Activated CD4-positive, alpha-beta T cell treated with anti-CD3 and anti-CD28 coated beads, Interleukin-2, amount 50 U/mL, for 1 hour (primary cell): ENCODE results near the gene PCNP.
"Not testable (repeated sequence)": the region's sequence is repeated elsewhere in the genome, so short reads cannot be mapped to it uniquely, and the experiment has no call there.

Experiments used
- DNase-seq: peaks from one replicate; pipeline ENCODE4 v3.0.0-alpha.2; 2020

PCNP gene

GRCh38 chr3:101567528-101568317, 6.3 kb upstream of the PCNP start:
- DNase-seq: no peak

DNA sequence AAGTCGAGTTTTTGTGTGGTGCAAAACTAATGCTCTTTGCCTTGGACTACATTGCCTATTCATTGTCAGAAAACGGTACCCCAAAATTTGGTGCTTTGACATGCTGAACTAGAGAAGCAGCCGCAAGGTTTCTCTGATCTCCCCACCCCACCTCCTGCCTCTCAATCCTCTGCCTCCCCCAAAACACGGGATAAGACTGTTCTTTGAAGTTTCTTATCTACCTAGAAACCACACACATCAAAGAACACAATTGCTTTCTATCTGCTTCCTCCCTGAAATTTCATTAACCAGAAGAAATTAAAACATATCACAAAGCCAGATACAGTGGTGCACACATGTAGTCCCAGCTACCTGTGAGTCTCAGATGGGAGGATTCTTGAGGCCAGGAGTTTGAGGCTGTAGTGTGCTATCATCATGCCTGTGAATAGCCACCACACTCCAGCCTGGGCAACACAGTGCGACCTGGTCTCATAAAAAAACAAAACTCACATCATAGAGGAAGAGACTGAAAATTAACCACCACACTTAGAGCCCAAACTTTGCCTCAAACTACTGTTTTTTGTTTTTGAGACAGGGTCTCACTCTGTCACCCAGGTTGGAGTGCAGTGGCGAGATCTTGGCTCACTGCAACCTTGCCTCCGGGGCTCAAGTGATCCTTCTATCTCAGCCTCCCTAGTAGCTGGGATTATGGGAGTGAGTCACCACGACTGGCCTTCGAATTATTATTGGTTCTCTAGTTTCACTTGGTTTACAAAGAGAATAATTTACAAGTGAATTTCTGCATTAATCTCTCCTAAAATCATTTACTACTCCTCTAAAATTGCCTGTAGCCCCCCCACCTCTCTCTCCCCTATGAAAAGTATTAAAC, 2.7 kb upstream of the PCNP start:
- DNase-seq: no peak

DNA sequence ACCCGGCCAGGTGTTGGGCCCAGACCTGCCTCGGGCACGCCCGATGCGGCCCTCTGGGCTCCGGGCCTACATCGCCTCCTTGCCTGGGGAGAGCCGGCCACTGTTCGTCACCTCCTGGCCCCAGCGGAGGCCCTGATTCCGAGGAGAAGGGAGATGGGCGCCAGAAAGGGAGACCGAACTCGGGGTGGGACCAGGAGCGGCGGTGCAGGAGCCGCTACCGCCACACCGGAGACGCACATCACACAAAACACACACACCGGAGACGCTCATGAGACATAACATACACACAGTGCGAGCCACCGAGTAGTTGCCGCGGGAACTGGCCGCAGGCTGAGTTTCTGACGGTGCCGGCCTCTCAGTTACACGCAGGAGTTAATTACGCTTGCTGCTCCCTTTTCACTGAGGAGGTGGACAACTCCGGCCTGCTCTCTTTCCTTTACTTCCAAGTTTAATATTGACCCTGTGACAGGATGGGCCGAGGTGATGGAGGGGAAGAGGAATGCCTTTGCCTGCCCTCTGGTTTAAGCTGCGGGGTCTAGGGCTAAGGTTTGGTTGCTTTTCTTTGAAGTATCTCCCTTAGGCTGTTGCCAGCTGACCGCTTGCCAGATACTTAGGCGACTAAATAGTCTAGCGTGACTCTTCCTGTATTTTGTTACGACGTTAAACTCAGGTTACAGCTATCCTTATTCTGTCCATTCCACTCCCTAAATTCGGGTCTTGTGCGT, 570 bp downstream of the PCNP start:
- DNase-seq: peak; percentile 43

GRCh38 chr3:101577286-101577685, 3.3 kb downstream of the PCNP start:
- DNase-seq: no peak

DNA sequence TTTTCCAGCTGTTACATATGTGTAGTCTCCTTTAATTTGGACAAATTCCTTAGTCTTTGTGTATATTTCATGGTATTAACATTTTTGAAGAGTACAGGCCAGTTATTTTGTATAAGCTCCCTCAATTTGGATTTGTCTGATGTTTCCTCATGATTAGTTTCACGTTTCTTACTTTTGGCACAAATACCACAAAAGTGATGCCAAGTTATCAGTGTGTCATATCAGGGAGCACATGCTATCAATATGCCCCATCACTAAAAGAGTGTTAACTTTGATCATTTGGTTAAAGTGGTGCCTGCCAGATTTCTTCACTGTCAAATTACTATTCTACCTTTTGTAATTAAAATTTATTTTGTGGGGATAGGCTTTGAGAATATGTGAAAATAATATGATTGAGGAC, 14.6 kb downstream of the PCNP start:
- DNase-seq: no peak

DNA sequence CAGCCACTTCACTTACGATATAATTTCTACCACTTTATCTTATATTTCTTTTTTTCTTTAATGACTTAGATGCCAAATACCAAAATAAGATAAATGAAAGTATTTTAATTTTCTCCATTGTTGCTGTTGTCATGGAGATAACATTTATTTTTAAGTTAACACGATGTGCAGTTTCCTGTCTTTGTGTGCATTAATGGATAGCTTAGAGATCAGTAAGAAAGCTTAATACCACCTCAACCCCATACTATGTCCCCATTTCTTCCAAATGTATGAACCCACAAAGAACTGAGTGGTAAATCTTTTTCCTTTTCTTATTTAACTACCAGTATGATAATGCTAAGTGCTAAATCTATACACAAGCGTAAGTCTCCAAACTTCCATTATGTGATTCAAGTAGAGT, 17.1 kb downstream of the PCNP start:
- DNase-seq: no peak

DNA sequence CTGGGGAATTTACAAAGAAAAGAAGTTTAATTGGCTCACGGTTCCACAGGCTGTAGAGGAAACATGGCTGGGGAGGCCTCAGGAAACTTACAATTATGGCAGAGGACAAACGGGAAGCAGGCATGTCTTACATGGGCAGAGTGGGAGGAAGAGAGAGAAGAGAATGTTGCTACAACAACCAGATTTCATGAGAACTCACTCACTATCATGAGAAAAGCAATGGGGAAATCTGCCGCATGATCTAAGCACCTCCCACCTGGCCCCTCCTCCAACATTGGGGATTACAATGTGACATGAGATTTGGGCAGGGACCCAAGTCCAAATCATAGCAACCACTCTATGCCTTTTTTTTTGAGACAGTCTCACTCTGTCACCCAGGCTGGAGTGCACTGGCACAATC, 28.8 kb downstream of the PCNP start:
- DNase-seq: no peak

DNA sequence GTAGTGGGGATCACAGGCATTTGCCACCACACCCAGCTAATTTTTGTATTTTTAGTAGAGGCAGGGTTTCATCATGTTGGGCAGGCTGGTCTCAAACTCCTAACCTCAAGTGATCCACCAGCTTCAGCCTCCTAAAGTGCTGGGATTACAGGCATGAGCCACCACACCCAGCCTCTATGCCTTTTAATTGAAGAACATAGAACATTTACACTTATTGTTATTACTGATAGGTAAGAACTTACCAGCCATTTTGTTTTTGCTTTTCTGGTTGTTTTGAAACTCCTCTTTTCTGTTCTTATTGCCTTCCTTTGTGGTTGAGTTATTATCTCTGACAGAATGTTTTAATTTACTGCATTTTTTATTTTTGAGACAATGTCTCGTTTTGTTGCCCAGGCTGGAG, 29.2 kb downstream of the PCNP start:
- no peak for DNase-seq

DNA sequence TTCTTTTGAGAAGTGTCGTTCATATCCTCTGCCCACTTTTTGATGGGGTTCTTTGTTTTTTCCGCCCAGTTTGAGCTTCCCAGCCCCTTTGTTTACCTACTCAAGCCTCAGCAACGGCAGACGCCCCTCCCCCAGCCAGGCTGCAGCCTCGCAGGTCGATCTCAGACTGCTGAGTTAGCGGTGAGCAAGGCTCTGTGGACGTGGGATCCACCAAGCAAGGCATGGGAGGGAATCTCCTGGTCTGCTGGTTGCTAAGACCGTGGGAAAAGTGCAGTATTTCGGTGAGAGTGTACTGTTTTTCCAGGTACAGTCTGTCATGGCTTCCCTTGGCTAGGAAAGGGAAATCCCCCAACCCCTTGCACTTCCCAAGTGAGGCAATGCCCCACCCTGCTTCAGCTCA, 31.4 kb downstream of the PCNP start:
- not testable (repeated sequence) for DNase-seq

DNA sequence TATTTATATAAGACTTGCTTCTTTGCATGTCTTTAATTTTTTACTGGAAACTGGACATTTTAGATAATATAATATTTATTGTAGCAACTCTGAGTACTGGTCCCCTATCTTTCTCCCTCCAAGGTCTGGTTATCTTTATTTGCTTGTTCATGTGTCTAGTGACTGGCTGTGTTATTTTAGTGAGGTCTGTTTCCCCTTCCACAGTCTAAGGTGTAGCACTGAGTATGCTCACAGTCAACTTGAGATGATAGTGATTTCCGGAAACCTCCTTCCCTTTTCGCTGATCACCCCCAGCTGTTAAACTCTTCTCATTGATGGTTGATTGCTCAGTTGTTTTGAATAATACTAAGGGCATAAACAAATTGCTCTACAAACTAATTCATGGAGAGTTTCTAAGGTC, 37.0 kb downstream of the PCNP start:
- DNase-seq: no peak

- not testable (repeated sequence) for DNase-seq
These were observed 39.0 kb downstream of the PCNP start for GRCh38 chr3:101613014-101613413.

DNA sequence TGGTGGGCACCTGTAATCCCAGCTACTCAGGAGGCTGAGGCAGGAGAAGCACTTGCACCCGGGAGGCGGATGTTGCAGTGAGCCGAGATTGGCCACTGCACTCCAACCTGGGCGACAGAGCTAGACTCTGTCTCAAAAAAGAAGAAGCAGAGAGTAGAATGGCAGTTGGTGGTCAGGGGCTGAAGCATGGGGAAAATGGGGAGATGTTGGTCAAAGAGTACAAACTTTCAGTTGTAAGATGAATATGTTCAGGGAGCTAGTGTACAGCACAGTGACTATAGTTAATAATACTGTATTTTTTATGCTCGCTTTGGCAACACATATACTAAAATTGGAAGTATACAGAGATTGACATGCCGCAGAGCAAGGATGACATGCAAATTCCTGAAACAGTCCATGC, 41.5 kb downstream of the PCNP start:
- no peak for DNase-seq

DNA sequence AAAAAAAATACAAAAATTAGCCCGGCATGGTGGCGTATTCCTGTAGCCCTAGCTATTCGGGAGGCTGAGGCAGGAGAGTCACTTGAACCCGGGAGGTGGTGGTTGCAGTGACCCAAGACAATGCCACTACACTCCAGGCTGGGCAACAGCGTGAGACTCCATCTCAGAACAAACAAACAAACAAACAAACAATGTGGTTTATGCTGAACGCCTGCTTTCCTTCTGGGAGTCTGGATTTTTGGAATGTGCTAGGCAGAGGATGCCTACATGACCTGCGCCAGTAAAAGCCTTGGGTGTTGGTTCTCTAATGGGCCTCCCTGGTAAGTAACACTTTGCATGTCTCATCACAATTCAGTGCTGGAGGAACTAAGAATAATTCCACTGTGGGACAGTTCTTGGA, 43.5 kb downstream of the PCNP start:
- DNase-seq: no peak

DNA sequence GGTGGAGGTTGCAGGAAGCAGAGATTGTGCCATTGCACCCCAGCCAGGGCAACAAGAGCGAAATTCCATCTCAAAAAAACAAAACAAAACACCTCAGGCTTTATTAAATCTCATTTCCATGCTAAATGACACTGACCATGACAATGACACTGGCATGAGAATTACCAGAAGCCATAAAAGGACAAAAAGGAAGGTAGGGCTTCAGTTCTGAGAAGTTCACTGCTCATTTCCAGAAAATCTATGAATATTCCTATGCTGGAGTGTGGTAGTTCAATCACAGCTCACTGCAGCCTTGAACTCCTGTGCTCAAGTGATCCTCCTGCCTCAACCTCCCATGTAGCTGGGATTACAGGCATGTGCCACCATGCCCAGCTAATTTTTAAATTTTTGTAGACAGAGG, 44.7 kb downstream of the PCNP start:
- no peak for DNase-seq

DNA sequence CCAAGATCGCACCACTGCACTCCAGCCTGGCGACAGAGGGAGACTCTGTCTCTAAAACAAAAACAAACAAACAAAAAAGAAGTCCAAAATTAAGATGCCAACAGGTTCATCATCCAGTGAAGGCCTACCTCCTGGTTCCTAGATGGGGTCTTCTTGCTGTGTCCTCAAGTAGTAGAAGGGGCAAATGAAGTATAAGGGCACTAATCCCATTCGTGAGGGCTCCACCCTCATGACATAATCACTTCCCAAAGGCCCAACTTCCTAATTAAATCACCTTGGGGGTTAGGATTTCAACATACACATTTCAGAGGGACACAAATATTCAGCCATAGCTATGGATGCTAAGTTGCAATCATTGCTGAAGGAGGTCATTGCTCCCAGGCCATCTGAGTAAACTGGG, 45.8 kb downstream of the PCNP start:
- DNase-seq: no peak

DNA sequence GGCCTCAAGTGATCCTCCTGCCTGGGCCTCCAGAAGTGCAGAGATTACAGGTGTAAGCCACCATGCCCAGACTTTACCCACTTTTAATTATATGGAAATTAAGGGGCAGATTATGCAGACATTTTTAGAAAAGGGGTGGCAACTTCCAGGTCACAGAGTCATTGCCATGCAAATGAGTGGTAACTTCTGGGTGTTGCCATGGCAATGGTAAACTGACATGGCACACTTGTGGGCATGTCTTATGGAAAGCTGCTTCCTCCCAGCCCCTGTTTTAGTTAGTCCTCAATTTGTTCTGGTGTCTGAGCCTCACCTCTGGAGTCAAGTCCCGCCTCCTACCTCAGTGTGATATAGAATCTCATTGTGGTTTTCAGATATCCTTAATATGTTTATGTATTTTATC, 49.7 kb downstream of the PCNP start:
- no peak for DNase-seq

- no peak for DNase-seq
These were observed 50.9 kb downstream of the PCNP start for GRCh38 chr3:101624857-101625256.

GRCh38 chr3:101625879-101626278, 51.9 kb downstream of the PCNP start:
- DNase-seq: no peak

DNA sequence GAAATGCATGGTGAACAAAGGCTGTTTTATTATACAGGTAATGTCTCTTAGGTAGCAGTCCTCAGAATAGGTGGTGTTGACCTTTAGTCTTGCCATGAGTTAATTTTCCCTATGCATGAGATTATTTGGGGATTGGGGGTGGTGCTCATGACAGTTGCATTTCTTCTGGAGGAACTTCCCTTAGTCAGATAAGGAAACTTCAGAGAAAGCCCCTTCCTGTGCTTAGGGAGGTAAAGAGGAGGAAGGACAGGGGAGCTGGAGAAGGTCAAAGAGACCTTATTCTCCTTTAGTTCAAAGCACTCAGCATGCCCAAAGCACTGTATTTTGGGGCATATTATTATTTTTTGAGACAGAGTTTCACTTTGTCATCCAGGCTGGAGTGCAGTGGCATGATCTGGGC, 55.2 kb downstream of the PCNP start:
- DNase-seq: no peak

DNA sequence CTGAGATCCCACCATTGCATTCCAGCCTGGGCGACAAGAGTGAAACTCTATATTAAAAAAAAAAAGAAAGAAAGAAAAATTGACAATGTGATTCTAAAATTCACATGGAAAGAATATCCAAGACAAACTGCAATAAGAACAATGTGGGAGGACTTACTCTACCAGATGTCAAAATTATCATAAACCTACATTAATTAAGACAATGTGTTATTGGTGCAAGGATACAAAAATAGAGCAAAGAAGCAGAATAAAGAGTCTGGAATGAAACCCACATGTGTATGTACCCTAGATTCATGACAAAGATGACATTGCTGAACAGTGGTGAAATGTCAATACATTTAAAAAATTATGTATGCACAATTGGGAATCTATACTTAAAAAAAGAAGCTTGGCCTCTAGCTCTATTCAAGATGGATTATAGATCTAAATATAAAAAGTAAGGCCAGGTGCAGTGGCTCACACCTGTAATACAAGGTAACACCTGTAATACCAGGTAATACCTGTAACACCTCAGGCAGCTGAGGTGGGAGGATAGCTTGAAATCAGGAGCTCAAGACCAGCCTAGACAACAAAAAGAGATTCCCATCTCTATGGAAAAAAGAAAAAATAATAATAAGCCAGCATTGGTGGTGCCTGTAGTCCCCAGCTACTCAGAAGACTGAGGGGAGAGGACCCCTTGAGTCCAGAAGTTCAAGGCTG, 57.3 kb downstream of the PCNP start:
- no peak for DNase-seq

DNA sequence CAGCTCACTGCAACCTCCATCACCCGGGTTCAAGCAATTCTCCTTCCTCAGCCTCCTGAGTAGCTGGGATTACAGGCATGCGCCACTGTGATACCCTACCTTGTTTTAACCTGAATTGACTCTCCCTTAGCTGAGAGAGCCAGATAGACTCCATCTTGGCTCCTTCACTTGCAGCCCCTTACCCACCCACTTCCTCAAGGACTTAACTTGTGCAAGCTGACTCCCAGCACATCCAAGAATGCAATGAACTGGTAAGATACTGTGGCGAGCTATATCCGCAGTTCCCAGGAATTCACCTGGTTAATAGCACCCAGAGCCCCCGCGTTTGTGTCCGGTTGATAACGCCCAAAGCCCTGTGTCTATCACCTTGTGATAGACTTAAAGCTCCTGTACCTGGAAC, 58.0 kb downstream of the PCNP start:
- DNase-seq: not testable (repeated sequence)

DNA sequence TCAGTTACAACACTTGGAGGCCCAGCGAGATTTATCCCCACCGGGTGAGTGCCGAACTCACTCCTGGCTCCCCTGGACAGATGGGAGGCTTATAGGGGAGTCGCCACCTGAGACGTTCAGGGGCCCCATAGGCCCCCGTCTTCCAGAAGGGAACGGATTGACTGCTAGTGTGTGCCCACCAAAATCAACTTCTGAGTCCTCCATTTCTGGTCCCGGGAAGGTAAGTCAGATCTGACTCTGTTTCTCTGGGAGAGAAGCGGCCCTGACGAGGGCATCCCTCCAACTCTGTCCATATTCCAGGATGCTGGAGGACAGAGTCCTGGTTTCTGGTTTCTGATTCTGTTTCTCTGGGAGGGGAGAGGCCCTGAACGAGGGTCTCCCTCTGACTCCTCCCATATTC, 58.6 kb downstream of the PCNP start:
- no peak for DNase-seq

DNA sequence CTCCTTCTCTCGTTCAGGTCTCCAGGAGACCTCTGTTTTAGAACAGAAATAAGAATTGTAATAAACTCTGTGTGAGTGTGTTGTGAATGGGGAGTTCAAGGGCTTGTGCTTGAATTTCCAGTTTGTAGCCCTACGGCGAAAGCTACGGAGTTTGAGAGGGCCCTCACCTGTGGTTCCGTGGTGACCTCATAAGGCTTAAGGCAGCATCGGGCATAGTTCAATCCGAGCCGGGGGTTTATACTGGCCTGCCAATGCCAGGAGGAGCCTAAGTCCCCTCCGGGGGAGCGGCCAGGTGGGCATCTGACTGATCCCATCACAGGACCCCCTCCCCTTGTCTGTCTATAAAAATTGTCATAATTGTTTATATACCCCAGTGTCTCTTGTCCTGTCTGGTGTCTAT, 59.2 kb downstream of the PCNP start:
- no peak for DNase-seq
